Astrocyte (in vitro differentiated cells and primary cell): ENCODE measurements around the gene ZNF79. TPM values are rescaled to one million over a fixed set of nuclear protein-coding genes. Genes with fewer than 3 reads are reported as not detected.
A peak's percentile ranks its signal among the peaks of the same experiment; 100 is the strongest.

Source experiments
- DNase-seq: peaks from one replicate; pipeline ENCODE4 v3.0.0-alpha.2; 2010; ENCODE audit warnings: low read depth
- FAIRE-seq: peaks from 2 replicates; lab custom pipeline; 2011; peaks lifted over from hg19 to GRCh38; lab: Jason Lieb, UNC
- H2AFZ ChIP-seq: 2 replicates; pipeline ENCODE4 v1.6.0; 2012; ENCODE audit warnings: low read depth, low read length, inconsistent platforms
- H3K27ac ChIP-seq: 2 replicates; pipeline ENCODE4 v1.5.1; 2011; ENCODE audit warnings: low read depth, low read length, inconsistent platforms
- H3K27me3 ChIP-seq: 2 replicates; pipeline ENCODE4 v1.6.0; 2011; ENCODE audit warnings: low read length, inconsistent platforms; ENCODE audit not compliant: insufficient read depth
- H3K36me3 ChIP-seq: 2 replicates; pipeline ENCODE4 v1.5.1; 2011; ENCODE audit warnings: low read length, inconsistent platforms; ENCODE audit not compliant: insufficient read depth
- H3K4me1 ChIP-seq: 2 replicates; pipeline ENCODE4 v1.5.1; 2011; ENCODE audit warnings: low read length, inconsistent platforms; ENCODE audit not compliant: insufficient read depth
- H3K4me2 ChIP-seq: 2 replicates; pipeline ENCODE4 v1.6.0; 2012; ENCODE audit warnings: low read length, inconsistent platforms
- H3K4me3 ChIP-seq: 2 replicates; pipeline ENCODE4 v1.5.1; 2011; ENCODE audit warnings: low read depth, mild to moderate bottlenecking, low read length, inconsistent platforms; ENCODE audit not compliant: insufficient read depth
- H3K79me2 ChIP-seq: 2 replicates; pipeline ENCODE4 v1.6.0; 2012; ENCODE audit warnings: mild to moderate bottlenecking, low read length, inconsistent platforms; ENCODE audit not compliant: insufficient read depth
- H3K9ac ChIP-seq: 2 replicates; pipeline ENCODE4 v1.6.0; 2012; ENCODE audit warnings: mild to moderate bottlenecking, low read length, inconsistent platforms
- H3K9me3 ChIP-seq: 2 replicates; pipeline ENCODE4 v1.5.1; 2012; ENCODE audit warnings: low read depth, mild to moderate bottlenecking, low read length, inconsistent platforms; ENCODE audit not compliant: insufficient read depth
- H4K20me1 ChIP-seq: 2 replicates; pipeline ENCODE4 v1.6.0; 2012; ENCODE audit warnings: low read length, inconsistent platforms; ENCODE audit not compliant: insufficient read depth
- H3K27ac Mint-ChIP-seq: one replicate; pipeline ENCODE4 v1.8.0; 2021; ENCODE audit warnings: mild to moderate bottlenecking, mixed read lengths; ENCODE audit not compliant: unreplicated experiment
- H3K27me3 Mint-ChIP-seq: one replicate; pipeline ENCODE4 v1.8.0; 2021; ENCODE audit warnings: low read depth, mixed read lengths; ENCODE audit not compliant: unreplicated experiment
- H3K36me3 Mint-ChIP-seq: one replicate; pipeline ENCODE4 v1.8.0; 2021; ENCODE audit warnings: low read depth, mixed read lengths; ENCODE audit not compliant: unreplicated experiment
- H3K4me1 Mint-ChIP-seq: one replicate; pipeline ENCODE4 v1.8.0; 2021; ENCODE audit warnings: low read depth, mixed read lengths; ENCODE audit not compliant: unreplicated experiment
- H3K4me3 Mint-ChIP-seq: one replicate; pipeline ENCODE4 v1.8.0; 2021; ENCODE audit warnings: mild to moderate bottlenecking, moderate library complexity, mixed read lengths; ENCODE audit not compliant: unreplicated experiment
- H3K9me3 Mint-ChIP-seq: one replicate; pipeline ENCODE4 v1.8.0; 2021; ENCODE audit warnings: mild to moderate bottlenecking, mixed read lengths; ENCODE audit not compliant: unreplicated experiment
- CTCF ChIP-seq: IDR thresholded peaks from 2 replicates; pipeline ENCODE4 v1.5.1; 2011; ENCODE audit warnings: low read depth, mild to moderate bottlenecking, inconsistent platforms, low read length, moderate library complexity; ENCODE audit not compliant: insufficient read depth
- EZH2 ChIP-seq: IDR thresholded peaks from 2 replicates; pipeline ENCODE4 v1.6.1; 2012; ENCODE audit warnings: mild to moderate bottlenecking, low read length, inconsistent platforms; ENCODE audit not compliant: insufficient read depth
- total RNA-seq: library from RNA; stranded (reverse); gene quantifications from 2 replicates; pipeline ENCODE4 v1.2.1, GENCODE V29; 2021

ZNF79 gene
- total RNA-seq, 1 donor from 2014 or later: 11.5 TPM

- H3K4me1 ChIP-seq: peaks cover 11% of the 10 kb centered on the region
- H3K4me3 Mint-ChIP-seq: peak overlapping the region; percentile 81
- no peak for DNase-seq
- H3K27ac ChIP-seq: no peak overlapping the region
- FAIRE-seq: no peak
- H4K20me1 ChIP-seq: peaks cover 16% of the 10 kb centered on the region
- H2AFZ ChIP-seq: no peak overlapping the region
- H3K9me3 Mint-ChIP-seq: no peaks in the 10 kb centered on the region
- H3K36me3 Mint-ChIP-seq: no peaks in the 10 kb centered on the region
- H3K27me3 Mint-ChIP-seq: peaks cover 2% of the 10 kb centered on the region
- H3K4me1 Mint-ChIP-seq: peaks cover 5% of the 10 kb centered on the region
- H3K27me3 ChIP-seq: peaks cover 27% of the 10 kb centered on the region
- no peak for TF ChIP-seq EZH2
- no peak for TF ChIP-seq CTCF
- peak overlapping the region; percentile 8 for H3K27ac Mint-ChIP-seq
- H3K36me3 ChIP-seq: no peaks in the 10 kb centered on the region
- H3K4me3 ChIP-seq: no peak overlapping the region
- H3K9ac ChIP-seq: no peak overlapping the region
- H3K4me2 ChIP-seq: peak overlapping the region; percentile 91
- H3K9me3 ChIP-seq: no peaks in the 10 kb centered on the region
- H3K79me2 ChIP-seq: peaks cover 15% of the 10 kb centered on the region
These were observed 28.5 kb upstream of the ZNF79 start for GRCh38 chr9:127395497-127396252.

- Histone ChIP-seq H3K79me2 (peaks cover 15% of the 10 kb centered on the region), H3K4me1 (peaks cover 10% of the 10 kb centered on the region), H3K36me3 (no peaks in the 10 kb centered on the region), H2AFZ (peak overlapping the region; percentile 78), H3K9ac (no peak overlapping the region), H3K4me2 (peak overlapping the region; percentile 91), H3K4me3 (peak overlapping the region; percentile 58), H3K27me3 (peaks cover 27% of the 10 kb centered on the region), H4K20me1 (peaks cover 16% of the 10 kb centered on the region), H3K27ac (no peak overlapping the region), H3K9me3 (no peaks in the 10 kb centered on the region)
- DNase-seq (no peak), FAIRE-seq (no peak)
- Mint-ChIP-seq H3K36me3 (no peaks in the 10 kb centered on the region), H3K9me3 (no peaks in the 10 kb centered on the region), H3K4me1 (peaks cover 5% of the 10 kb centered on the region), H3K27ac (no peak overlapping the region), H3K27me3 (peaks cover 2% of the 10 kb centered on the region), H3K4me3 (peak overlapping the region; percentile 81)
- no peak for TF ChIP-seq CTCF
- no peak for TF ChIP-seq EZH2
These were observed 27.9 kb upstream of the ZNF79 start for GRCh38 chr9:127396253-127396807.
